Mesenchymal stem cell (in vitro differentiated cells and primary cell): ENCODE results near the gene MEG3. TPM values are rescaled to one million over a fixed set of nuclear protein-coding genes. Genes with fewer than 3 reads are reported as not detected.

ENCODE experiments used
- small RNA-seq: library from polyadenylated mRNA; stranded (forward); fragments of <200 nt; extraction: miRNeasy Mini kit (QIAGEN cat#:217004); gene quantifications from one replicate; pipeline ENCODE3, GENCODE V24; 2013; ENCODE audit warnings: low read depth

The MEG3 gene

Small RNA genes within 50 kb of the gene (small RNA-seq; reads per million reads assigned to genes)
- gene AL117190.3 (not detected), gene MIR127 (not detected), gene MIR136 (not detected), gene MIR2392 (not detected), gene MIR337 (not detected), gene MIR431 (not detected), gene MIR432 (not detected), gene MIR433 (not detected), gene MIR493 (not detected), gene RF01928 (not detected), gene RF02145 (not detected), gene SNORD112 (not detected)
